Measurements from ENCODE around the gene RPGRIP1L.
A peak's percentile ranks its signal among the peaks of the same experiment; 100 is the strongest.

The RPGRIP1L gene

GRCh38 chr16:53703590-53704444 lies at the start of gene RPGRIP1L, which contains the start of gene FTO:
Gene RPGRIP1L, minus strand, starts transcription at chr16:53703859. Its CDS starts 3,136 bp downstream, at chr16:53700723.
Gene FTO, plus strand, starts transcription at chr16:53704156.
- ATAC-seq (ENCODE audit: low read depth) (peak; percentile 92), DNase-seq (ENCODE audit: low spot score in 2 of 2) (peak; percentile 90 to 96)
- Mint-ChIP-seq H3K27ac (peak within 1 kb of the TSS; percentile 93), H3K36me3 (peaks cover 9% of the 10 kb centered on the region), H3K9me3 (no peaks in the 10 kb centered on the region), H3K27me3 (no peaks in the 10 kb centered on the region), H3K4me3 (peak within 1 kb of the TSS; percentile 96), H3K4me1 (peaks cover 21% of the 10 kb centered on the region)

DNA sequence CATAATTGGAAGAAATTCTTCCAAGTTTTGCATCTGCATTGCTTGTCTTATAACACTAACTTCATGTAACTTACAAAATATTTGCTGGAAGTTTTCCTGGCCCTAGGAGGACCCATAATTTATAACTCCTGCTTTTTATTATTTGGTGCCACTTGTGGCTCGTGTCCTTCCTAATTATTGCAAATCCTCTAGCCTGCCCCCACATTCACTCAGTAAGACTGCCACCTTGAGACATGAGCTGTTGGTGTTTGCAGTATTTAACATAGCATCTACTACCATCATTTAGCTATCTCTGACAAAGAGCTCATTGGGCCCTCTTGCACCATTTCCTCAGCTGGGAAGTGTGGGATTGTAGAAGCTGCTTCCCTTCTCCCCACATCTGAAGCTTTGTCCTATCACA lies 49.8 kb upstream of the RPGRIP1L start:
- Mint-ChIP-seq H3K9me3 (peaks cover under 1% of the 10 kb centered on the region), H3K36me3 (peaks cover 3% of the 10 kb centered on the region), H3K27me3 (no peaks in the 10 kb centered on the region), H3K4me3 (no peak overlapping the region), H3K27ac (no peak overlapping the region), H3K4me1 (peaks cover 16% of the 10 kb centered on the region)
- DNase-seq (ENCODE audit: low spot score in 2 of 2) (no peak), ATAC-seq (ENCODE audit: low read depth) (no peak)

DNA sequence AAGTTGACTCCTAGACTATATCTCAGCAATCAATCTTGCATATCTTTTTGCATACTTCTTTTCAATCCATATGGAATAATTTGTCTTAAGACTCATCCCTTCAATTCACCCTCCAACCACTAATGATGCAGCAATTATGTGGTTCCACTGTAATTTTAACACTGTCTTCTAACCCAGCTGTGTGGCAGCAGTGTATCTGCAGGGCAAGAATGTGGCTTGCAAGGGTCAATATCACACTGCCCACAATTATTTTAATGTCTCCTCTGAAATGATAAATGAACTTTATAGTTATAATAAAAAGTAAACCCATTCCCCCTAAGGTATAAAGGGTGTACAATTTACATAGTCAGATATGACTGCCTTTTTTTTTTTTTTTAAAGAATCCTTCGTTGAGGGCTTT lies 48.9 kb upstream of the RPGRIP1L start:
- Mint-ChIP-seq H3K27me3 (no peaks in the 10 kb centered on the region), H3K27ac (no peak overlapping the region), H3K4me1 (peaks cover 16% of the 10 kb centered on the region), H3K9me3 (peaks cover 1% of the 10 kb centered on the region), H3K4me3 (no peak overlapping the region), H3K36me3 (no peaks in the 10 kb centered on the region)
- DNase-seq (ENCODE audit: low spot score in 2 of 2) (no peak), ATAC-seq (ENCODE audit: low read depth) (no peak)

GRCh38 chr16:53745753-53746266 lies 42.2 kb upstream of the RPGRIP1L start:
- Mint-ChIP-seq H3K27me3 (no peaks in the 10 kb centered on the region), H3K36me3 (peaks cover 1% of the 10 kb centered on the region), H3K9me3 (peaks cover 1% of the 10 kb centered on the region), H3K4me3 (no peak overlapping the region), H3K4me1 (peaks cover 25% of the 10 kb centered on the region), H3K27ac (no peak overlapping the region)
- DNase-seq (ENCODE audit: low spot score in 2 of 2) (no peak), ATAC-seq (ENCODE audit: low read depth) (no peak)

DNA sequence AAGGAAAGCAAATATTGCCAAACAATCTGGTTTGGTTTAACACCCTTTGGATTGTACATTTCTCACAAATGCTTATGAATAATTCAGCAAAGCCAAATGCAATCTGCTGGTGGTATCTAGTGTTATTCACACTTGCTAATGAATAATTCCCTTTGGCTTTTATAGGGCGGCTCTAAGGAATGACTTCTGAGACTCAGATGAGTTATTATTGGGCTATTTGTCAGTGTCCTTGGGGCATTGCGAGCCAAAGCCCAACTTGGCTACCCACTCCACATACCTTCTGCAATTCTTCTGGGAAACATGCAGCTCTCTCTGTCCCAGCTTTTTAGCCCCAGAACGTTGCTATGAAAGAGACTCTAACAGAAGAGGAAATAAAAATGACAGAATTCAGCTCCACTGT lies 41.4 kb upstream of the RPGRIP1L start:
- Mint-ChIP-seq H3K4me1 (peaks cover 25% of the 10 kb centered on the region), H3K36me3 (peaks cover 1% of the 10 kb centered on the region), H3K4me3 (no peak overlapping the region), H3K27me3 (no peaks in the 10 kb centered on the region), H3K9me3 (peaks cover 1% of the 10 kb centered on the region), H3K27ac (no peak overlapping the region)
- ATAC-seq (ENCODE audit: low read depth) (no peak), DNase-seq (ENCODE audit: low spot score in 2 of 2) (no peak)

DNA sequence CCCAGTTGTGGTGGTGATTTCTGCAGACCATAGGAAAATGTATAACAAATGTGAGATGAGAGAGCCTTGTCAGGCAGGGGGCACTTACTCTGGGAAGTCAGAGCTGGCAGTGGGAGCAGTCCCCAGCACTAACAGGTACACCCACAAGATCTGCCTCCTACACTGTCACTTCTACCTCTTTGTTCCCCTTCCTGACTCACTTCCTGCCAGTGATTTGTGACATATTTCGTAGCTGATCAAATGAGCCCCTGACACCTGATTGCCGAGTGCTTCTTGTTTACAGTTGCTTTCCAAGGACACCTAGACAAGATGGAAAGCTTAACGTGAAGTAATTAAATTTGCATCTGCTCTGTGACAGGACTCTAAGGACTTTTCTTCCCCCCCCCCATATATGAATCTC lies 40.8 kb upstream of the RPGRIP1L start:
- no peaks in the 10 kb centered on the region for H3K27me3 Mint-ChIP-seq
- peaks cover 1% of the 10 kb centered on the region for H3K9me3 Mint-ChIP-seq
- peaks cover 27% of the 10 kb centered on the region for H3K4me1 Mint-ChIP-seq

GRCh38 chr16:53743149-53743566 lies 39.5 kb upstream of the RPGRIP1L start:
- Mint-ChIP-seq H3K27me3 (no peaks in the 10 kb centered on the region), H3K36me3 (peaks cover 1% of the 10 kb centered on the region), H3K4me1 (peaks cover 27% of the 10 kb centered on the region), H3K27ac (no peak overlapping the region), H3K9me3 (peaks cover 1% of the 10 kb centered on the region), H3K4me3 (no peak overlapping the region)
- ATAC-seq (ENCODE audit: low read depth) (no peak), DNase-seq (ENCODE audit: low spot score in 2 of 2) (no peak)

More for the DNA sequence above, 40.8 kb upstream of the RPGRIP1L start:
- DNase-seq (ENCODE audit: low spot score in 2 of 2) (no peak), ATAC-seq (ENCODE audit: low read depth) (peak; percentile 82)
- H3K36me3 Mint-ChIP-seq: peaks cover 1% of the 10 kb centered on the region
- H3K27ac Mint-ChIP-seq: peak overlapping the region; percentile 42
- H3K4me3 Mint-ChIP-seq: peak overlapping the region; percentile 19

- DNase-seq (ENCODE audit: low spot score in 2 of 2) (no peak), ATAC-seq (ENCODE audit: low read depth) (no peak)
- no peak overlapping the region for H3K27ac Mint-ChIP-seq
- peaks cover 26% of the 10 kb centered on the region for H3K4me1 Mint-ChIP-seq
- no peaks in the 10 kb centered on the region for H3K36me3 Mint-ChIP-seq
- H3K9me3 Mint-ChIP-seq: no peaks in the 10 kb centered on the region
- H3K27me3 Mint-ChIP-seq: no peaks in the 10 kb centered on the region
- H3K4me3 Mint-ChIP-seq: no peak overlapping the region
Measured at GRCh38 chr16:53741546-53741945, 37.9 kb upstream of the RPGRIP1L start.

DNA sequence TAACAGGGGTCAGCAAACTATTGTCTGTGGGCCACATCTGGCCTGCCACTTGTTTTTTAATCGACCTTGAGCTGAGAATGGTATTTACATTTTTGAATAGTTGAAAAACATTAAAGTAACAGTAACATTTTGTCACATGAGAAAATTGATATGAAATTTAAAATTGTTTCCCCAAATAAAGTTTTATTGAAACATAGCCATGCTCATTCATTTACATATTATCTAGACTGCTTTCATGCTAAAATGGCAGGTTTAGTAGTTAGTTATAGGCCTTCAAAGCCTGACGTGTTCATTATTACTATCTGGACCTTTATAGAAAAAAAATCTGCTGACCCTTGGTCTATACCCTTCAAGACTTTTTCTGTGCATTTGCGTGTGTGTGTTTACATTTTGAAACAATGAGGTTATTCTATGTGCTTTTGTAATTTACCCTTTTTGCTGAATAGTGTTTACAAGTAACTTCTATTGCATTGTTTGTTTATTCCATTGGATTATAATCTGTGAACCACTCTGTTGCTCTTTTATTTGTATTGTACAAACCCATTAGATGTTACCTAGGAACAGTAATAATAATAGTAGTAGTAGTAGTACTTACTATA lies 37.4 kb upstream of the RPGRIP1L start:
- no peak overlapping the region for H3K27ac Mint-ChIP-seq
- H3K4me1 Mint-ChIP-seq: peaks cover 28% of the 10 kb centered on the region
- DNase-seq (ENCODE audit: low spot score in 2 of 2): no peak
- no peak overlapping the region for H3K4me3 Mint-ChIP-seq
- no peaks in the 10 kb centered on the region for H3K36me3 Mint-ChIP-seq
- ATAC-seq (ENCODE audit: low read depth): no peak
- no peaks in the 10 kb centered on the region for H3K9me3 Mint-ChIP-seq
- H3K27me3 Mint-ChIP-seq: no peaks in the 10 kb centered on the region

GRCh38 chr16:53740476-53740875 lies 36.8 kb upstream of the RPGRIP1L start:
- Mint-ChIP-seq H3K27me3 (no peaks in the 10 kb centered on the region), H3K4me3 (no peak overlapping the region), H3K9me3 (no peaks in the 10 kb centered on the region), H3K36me3 (no peaks in the 10 kb centered on the region), H3K4me1 (peaks cover 22% of the 10 kb centered on the region), H3K27ac (no peak overlapping the region)
- ATAC-seq (ENCODE audit: low read depth) (no peak), DNase-seq (ENCODE audit: low spot score in 2 of 2) (no peak)

GRCh38 chr16:53737552-53737951 lies 33.9 kb upstream of the RPGRIP1L start:
- Mint-ChIP-seq H3K36me3 (peaks cover 1% of the 10 kb centered on the region), H3K27ac (no peak overlapping the region), H3K9me3 (no peaks in the 10 kb centered on the region), H3K4me3 (no peak overlapping the region), H3K4me1 (peaks cover 21% of the 10 kb centered on the region), H3K27me3 (no peaks in the 10 kb centered on the region)
- DNase-seq (ENCODE audit: low spot score in 2 of 2): no peak
- ATAC-seq (ENCODE audit: low read depth): no peak

GRCh38 chr16:53736297-53736696 lies 32.6 kb upstream of the RPGRIP1L start:
- DNase-seq (ENCODE audit: low spot score in 2 of 2): no peak
- H3K4me3 Mint-ChIP-seq: no peak overlapping the region
- ATAC-seq (ENCODE audit: low read depth): no peak
- H3K27ac Mint-ChIP-seq: no peak overlapping the region
- no peaks in the 10 kb centered on the region for H3K9me3 Mint-ChIP-seq
- H3K36me3 Mint-ChIP-seq: peaks cover 3% of the 10 kb centered on the region
- peaks cover 26% of the 10 kb centered on the region for H3K4me1 Mint-ChIP-seq
- no peaks in the 10 kb centered on the region for H3K27me3 Mint-ChIP-seq

DNA sequence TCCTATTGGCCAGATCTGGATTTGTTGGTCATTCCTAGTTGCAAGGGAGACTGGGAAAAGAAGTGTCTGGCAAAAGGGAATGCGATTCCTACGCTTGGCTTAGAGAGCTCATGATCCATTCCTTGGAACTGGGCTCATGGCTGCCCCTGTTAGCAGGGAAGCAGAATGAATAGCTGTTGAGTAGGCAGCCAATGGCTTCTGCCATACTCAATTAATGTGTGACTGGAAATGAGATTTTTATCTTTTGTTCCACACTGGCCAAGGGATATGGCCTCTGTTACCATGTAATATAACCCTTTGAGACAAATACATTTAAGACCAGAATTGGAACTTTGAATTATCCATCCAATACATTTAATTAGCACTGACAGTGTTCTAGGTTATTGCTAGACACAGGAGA lies 31.2 kb upstream of the RPGRIP1L start:
- H3K4me1 Mint-ChIP-seq: peaks cover 22% of the 10 kb centered on the region
- peaks cover 5% of the 10 kb centered on the region for H3K36me3 Mint-ChIP-seq
- H3K27ac Mint-ChIP-seq: no peak overlapping the region
- ATAC-seq (ENCODE audit: low read depth) (no peak), DNase-seq (ENCODE audit: low spot score in 2 of 2) (no peak)
- H3K9me3 Mint-ChIP-seq: no peaks in the 10 kb centered on the region
- H3K4me3 Mint-ChIP-seq: no peak overlapping the region
- H3K27me3 Mint-ChIP-seq: no peaks in the 10 kb centered on the region

DNA sequence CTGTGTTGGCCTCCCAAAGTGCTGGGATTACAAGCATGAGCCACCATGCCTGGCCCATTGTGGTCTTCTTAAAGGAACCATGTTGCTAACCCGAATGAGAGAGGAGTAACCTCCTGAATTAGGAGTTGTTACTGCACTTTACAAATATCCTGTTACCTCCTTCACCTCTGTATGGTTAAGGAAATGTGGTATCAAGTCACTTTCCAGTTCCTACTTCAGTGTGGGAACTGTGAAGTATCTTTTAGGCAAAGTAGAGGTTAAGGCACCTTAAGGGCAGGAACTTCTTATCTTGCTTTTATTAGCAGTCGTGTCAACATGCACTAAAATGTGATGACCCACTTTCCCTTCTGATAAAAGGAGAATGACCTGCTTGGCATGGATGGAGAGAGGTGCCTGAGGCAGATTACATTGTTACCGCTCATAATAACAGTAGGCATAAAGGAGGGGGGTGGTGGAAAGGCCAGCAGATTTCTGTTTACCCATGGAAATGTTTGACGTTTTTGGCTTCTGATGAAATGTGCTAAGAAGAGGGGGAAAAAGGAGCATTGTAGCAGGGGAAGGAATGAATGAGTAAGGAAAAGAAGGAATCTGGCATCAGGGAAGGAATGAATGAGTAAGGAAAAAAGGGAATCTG lies 28.8 kb upstream of the RPGRIP1L start:
- no peaks in the 10 kb centered on the region for H3K9me3 Mint-ChIP-seq
- DNase-seq (ENCODE audit: low spot score in 2 of 2): no peak
- H3K27ac Mint-ChIP-seq: no peak overlapping the region

More for the DNA sequence above, 28.8 kb upstream of the RPGRIP1L start:
- no peak overlapping the region for H3K4me3 Mint-ChIP-seq
- peaks cover 25% of the 10 kb centered on the region for H3K4me1 Mint-ChIP-seq
- H3K36me3 Mint-ChIP-seq: peaks cover 16% of the 10 kb centered on the region
- no peak for ATAC-seq (ENCODE audit: low read depth)
- H3K27me3 Mint-ChIP-seq: no peaks in the 10 kb centered on the region
